Nephron (organoid): Measurements from ENCODE around the gene PDK1.

Source experiments
- H3K27ac Mint-ChIP-seq, 3 experiments: 2 replicates each; pipeline ENCODE4 v1.8.0; 2020; ENCODE audit warnings: mixed read lengths in 3 of 3, mild to moderate bottlenecking in 2 of 3, moderate library complexity in 1 of 3
- H3K27me3 Mint-ChIP-seq: 2 replicates; pipeline ENCODE4 v1.8.0; 2021; ENCODE audit warnings: low read depth, mild to moderate bottlenecking, moderate library complexity, mixed read lengths
- H3K36me3 Mint-ChIP-seq: 2 replicates; pipeline ENCODE4 v1.8.0; 2020; ENCODE audit warnings: low read depth, mixed read lengths
- H3K4me1 Mint-ChIP-seq: 2 replicates; pipeline ENCODE4 v1.8.0; 2020; ENCODE audit warnings: mixed read lengths
- H3K4me3 Mint-ChIP-seq, 3 experiments: 2 replicates each; pipeline ENCODE4 v1.8.0; 2020; ENCODE audit warnings: mild to moderate bottlenecking in 3 of 3, mixed read lengths in 3 of 3, moderate library complexity in 2 of 3
- H3K9me3 Mint-ChIP-seq: 2 replicates; pipeline ENCODE4 v1.8.0; 2020; ENCODE audit warnings: mixed read lengths
- CTCF ChIP-seq, 3 experiments: fragments of 200-600 bp; sonication (generic); IDR thresholded peaks; one replicate each; pipeline ENCODE4 v1.5.0; 2021; ENCODE audit warnings: antibody characterized with exemption in 3 of 3; ENCODE audit not compliant: unreplicated experiment in 3 of 3

PDK1 gene

GRCh38 chr2:172607379-172607928, 51.6 kb downstream of the PDK1 start:
- no peak overlapping the region for H3K27ac Mint-ChIP-seq
- H3K27me3 Mint-ChIP-seq, result no peaks in the 10 kb centered on the region
- H3K9me3 Mint-ChIP-seq, result no peaks in the 10 kb centered on the region
- peaks cover 10% of the 10 kb centered on the region for H3K4me1 Mint-ChIP-seq
- H3K36me3 Mint-ChIP-seq, result peaks cover 45% of the 10 kb centered on the region
- TF ChIP-seq CTCF (IDR thresholded peaks at IDR 0.05; ENCODE audit: unreplicated experiment in 3 of 3), result no peak
- no peak overlapping the region for H3K4me3 Mint-ChIP-seq

- Mint-ChIP-seq H3K27ac (no peak overlapping the region), H3K4me1 (peaks cover 19% of the 10 kb centered on the region), H3K27me3 (no peaks in the 10 kb centered on the region), H3K36me3 (peaks cover 28% of the 10 kb centered on the region), H3K4me3 (no peak overlapping the region), H3K9me3 (no peaks in the 10 kb centered on the region)
- TF ChIP-seq CTCF (IDR thresholded peaks at IDR 0.05; ENCODE audit: unreplicated experiment in 3 of 3), result no peak
These were observed 53.6 kb downstream of the PDK1 start for GRCh38 chr2:172609488-172609887.

- Mint-ChIP-seq H3K9me3 (no peaks in the 10 kb centered on the region), H3K4me3 (no peak overlapping the region), H3K4me1 (peaks cover 26% of the 10 kb centered on the region), H3K27me3 (no peaks in the 10 kb centered on the region), H3K27ac (peak overlapping the region in 1 of 3 experiments; percentile 7), H3K36me3 (peaks cover 15% of the 10 kb centered on the region)
- no peak for TF ChIP-seq CTCF (IDR thresholded peaks at IDR 0.05; ENCODE audit: unreplicated experiment in 3 of 3)
These were observed 56.2 kb downstream of the PDK1 start for GRCh38 chr2:172612051-172612450.

- H3K9me3 Mint-ChIP-seq, result no peaks in the 10 kb centered on the region
- no peaks in the 10 kb centered on the region for H3K27me3 Mint-ChIP-seq
- H3K27ac Mint-ChIP-seq, result peak overlapping the region in 2 of 3 experiments; percentile 69 to 73
- no peak for TF ChIP-seq CTCF (IDR thresholded peaks at IDR 0.05; ENCODE audit: unreplicated experiment in 3 of 3)
- H3K4me1 Mint-ChIP-seq, result peaks cover 26% of the 10 kb centered on the region
- H3K4me3 Mint-ChIP-seq, result no peak overlapping the region
- H3K36me3 Mint-ChIP-seq, result peaks cover 11% of the 10 kb centered on the region
These were observed 57.1 kb downstream of the PDK1 start for GRCh38 chr2:172613040-172613439.

GRCh38 chr2:172613615-172614231, 57.8 kb downstream of the PDK1 start:
- peaks cover 11% of the 10 kb centered on the region for H3K36me3 Mint-ChIP-seq
- H3K27me3 Mint-ChIP-seq, result no peaks in the 10 kb centered on the region
- H3K27ac Mint-ChIP-seq, result peak overlapping the region in 2 of 3 experiments; percentile 69 to 73
- H3K4me3 Mint-ChIP-seq, result no peak overlapping the region
- H3K4me1 Mint-ChIP-seq, result peaks cover 26% of the 10 kb centered on the region
- no peak for TF ChIP-seq CTCF (IDR thresholded peaks at IDR 0.05; ENCODE audit: unreplicated experiment in 3 of 3)
- no peaks in the 10 kb centered on the region for H3K9me3 Mint-ChIP-seq

- no peak for TF ChIP-seq CTCF (IDR thresholded peaks at IDR 0.05; ENCODE audit: unreplicated experiment in 3 of 3)
- peaks cover 11% of the 10 kb centered on the region for H3K36me3 Mint-ChIP-seq
These were observed 59.0 kb downstream of the PDK1 start for GRCh38 chr2:172614932-172615331.

More at GRCh38 chr2:172614932-172615331, 59.0 kb downstream of the PDK1 start:
- Mint-ChIP-seq H3K27ac (peak overlapping the region in 2 of 3 experiments; percentile 6 to 48), H3K9me3 (no peaks in the 10 kb centered on the region), H3K4me1 (peaks cover 26% of the 10 kb centered on the region), H3K4me3 (no peak overlapping the region), H3K27me3 (no peaks in the 10 kb centered on the region)
